ENCODE results near the gene OR2H2.

DNA sequence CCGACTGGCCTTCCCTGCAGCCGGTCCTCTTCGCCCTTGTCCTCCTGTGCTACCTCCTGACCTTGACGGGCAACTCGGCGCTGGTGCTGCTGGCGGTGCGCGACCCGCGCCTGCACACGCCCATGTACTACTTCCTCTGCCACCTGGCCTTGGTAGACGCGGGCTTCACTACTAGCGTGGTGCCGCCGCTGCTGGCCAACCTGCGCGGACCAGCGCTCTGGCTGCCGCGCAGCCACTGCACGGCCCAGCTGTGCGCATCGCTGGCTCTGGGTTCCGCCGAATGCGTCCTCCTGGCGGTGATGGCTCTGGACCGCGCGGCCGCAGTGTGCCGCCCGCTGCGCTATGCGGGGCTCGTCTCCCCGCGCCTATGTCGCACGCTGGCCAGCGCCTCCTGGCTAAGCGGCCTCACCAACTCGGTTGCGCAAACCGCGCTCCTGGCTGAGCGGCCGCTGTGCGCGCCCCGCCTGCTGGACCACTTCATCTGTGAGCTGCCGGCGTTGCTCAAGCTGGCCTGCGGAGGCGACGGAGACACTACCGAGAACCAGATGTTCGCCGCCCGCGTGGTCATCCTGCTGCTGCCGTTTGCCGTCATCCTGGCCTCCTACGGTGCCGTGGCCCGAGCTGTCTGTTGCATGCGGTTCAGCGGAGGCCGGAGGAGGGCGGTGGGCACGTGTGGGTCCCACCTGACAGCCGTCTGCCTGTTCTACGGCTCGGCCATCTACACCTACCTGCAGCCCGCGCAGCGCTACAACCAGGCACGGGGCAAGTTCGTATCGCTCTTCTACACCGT lies 31.5 kb upstream of the OR2H2 start:
- TF ChIP-seq, protein P1, sequence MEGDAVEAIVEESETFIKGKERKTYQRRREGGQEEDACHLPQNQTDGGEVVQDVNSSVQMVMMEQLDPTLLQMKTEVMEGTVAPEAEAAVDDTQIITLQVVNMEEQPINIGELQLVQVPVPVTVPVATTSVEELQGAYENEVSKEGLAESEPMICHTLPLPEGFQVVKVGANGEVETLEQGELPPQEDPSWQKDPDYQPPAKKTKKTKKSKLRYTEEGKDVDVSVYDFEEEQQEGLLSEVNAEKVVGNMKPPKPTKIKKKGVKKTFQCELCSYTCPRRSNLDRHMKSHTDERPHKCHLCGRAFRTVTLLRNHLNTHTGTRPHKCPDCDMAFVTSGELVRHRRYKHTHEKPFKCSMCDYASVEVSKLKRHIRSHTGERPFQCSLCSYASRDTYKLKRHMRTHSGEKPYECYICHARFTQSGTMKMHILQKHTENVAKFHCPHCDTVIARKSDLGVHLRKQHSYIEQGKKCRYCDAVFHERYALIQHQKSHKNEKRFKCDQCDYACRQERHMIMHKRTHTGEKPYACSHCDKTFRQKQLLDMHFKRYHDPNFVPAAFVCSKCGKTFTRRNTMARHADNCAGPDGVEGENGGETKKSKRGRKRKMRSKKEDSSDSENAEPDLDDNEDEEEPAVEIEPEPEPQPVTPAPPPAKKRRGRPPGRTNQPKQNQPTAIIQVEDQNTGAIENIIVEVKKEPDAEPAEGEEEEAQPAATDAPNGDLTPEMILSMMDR (tag by site-specific recombination; IDR thresholded peaks at IDR 0.05) = peak; percentile 95
- TF ChIP-seq ZNF16 (tag by site-specific recombination; IDR thresholded peaks at IDR 0.05; ENCODE audit: low read depth) = no peak
